B cell (primary cell): ENCODE measurements around the gene ILF3.

Source experiments
- EZH2 ChIP-seq: IDR thresholded peaks from 2 replicates; pipeline ENCODE4 v1.6.1; 2012; ENCODE audit warnings: borderline replicate concordance, low read depth, mild to moderate bottlenecking, moderate library complexity, low read length; ENCODE audit not compliant: insufficient read depth, poor library complexity, severe bottlenecking
- TF ChIP-seq, protein P1 (sequence below): fragments of 200-600 bp; IDR thresholded peaks from one replicate; pipeline ENCODE4 v1.8.0; 2022; ENCODE audit warnings: antibody characterized with exemption, mild to moderate bottlenecking

DNA sequence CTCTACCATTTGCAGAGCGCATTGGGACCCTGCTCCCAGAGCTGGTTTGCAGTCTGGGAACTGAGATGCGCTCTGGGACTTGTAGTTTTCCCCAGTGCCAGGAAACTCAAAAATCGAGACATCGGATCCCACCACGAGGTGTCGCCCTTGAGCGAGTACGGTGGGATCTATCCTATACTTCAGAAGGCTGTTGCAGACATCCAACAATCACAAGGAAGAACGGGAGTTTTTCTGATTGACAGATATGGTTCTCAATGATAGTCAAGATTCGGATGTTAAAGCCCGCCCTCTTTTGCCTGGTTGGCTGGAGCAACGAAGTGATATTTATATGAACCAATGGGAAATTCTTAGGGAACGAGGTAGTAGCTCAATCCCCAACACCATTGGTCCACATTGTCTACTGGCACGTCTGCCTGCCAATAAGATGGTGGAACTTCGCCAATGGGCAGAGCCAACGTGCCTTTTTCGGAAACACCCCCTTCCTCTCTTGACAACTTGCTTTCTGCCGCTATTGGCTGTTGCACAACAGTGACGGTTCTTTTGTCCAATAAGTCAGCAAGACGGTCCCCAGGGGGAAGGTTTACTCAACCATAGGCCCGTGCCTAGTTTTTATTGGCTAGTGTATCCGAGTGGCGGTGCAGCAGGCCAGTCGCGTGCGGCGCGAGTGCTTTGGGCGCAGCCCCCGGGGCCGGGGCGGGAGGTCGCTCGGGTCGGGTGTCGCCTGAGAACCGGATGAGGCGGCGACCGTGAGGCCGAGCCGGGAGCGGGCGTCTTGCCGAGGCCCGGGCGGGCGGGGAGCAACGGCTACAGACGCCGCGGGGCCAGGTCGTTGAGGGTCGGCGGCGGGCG lies 63.4 kb downstream of the ILF3 start, which contains the start of gene DNM2:
- TF ChIP-seq, protein P1, sequence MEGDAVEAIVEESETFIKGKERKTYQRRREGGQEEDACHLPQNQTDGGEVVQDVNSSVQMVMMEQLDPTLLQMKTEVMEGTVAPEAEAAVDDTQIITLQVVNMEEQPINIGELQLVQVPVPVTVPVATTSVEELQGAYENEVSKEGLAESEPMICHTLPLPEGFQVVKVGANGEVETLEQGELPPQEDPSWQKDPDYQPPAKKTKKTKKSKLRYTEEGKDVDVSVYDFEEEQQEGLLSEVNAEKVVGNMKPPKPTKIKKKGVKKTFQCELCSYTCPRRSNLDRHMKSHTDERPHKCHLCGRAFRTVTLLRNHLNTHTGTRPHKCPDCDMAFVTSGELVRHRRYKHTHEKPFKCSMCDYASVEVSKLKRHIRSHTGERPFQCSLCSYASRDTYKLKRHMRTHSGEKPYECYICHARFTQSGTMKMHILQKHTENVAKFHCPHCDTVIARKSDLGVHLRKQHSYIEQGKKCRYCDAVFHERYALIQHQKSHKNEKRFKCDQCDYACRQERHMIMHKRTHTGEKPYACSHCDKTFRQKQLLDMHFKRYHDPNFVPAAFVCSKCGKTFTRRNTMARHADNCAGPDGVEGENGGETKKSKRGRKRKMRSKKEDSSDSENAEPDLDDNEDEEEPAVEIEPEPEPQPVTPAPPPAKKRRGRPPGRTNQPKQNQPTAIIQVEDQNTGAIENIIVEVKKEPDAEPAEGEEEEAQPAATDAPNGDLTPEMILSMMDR: peak; percentile 77
- TF ChIP-seq EZH2: no peak
